MM.1S (cell line): ENCODE results near the gene IL1R2.

Source experiments
- DNase-seq: peaks from one replicate; pipeline ENCODE4 v3.0.0-alpha.2; 2015
- H2AFZ ChIP-seq: fragments of 300-600 bp; sonication (generic); 2 replicates; pipeline ENCODE4 v1.6.0; 2016; ENCODE audit warnings: antibody characterized with exemption, low read length
- H3F3A ChIP-seq: fragments of 300-600 bp; sonication (generic); 2 replicates; pipeline ENCODE4 v1.6.1; 2016; ENCODE audit warnings: mild to moderate bottlenecking, antibody characterized with exemption, low read length, moderate library complexity, mixed read lengths; ENCODE audit not compliant: insufficient read depth
- H3K27ac ChIP-seq: fragments of 300-600 bp; sonication (generic); 2 replicates; pipeline ENCODE4 v1.5.1; 2016; ENCODE audit warnings: mild to moderate bottlenecking, low read length
- H3K27me3 ChIP-seq: fragments of 300-600 bp; sonication (generic); replicated peaks from 2 replicates; pipeline ENCODE4 v1.6.0; 2016; ENCODE audit warnings: low read length; ENCODE audit not compliant: insufficient read depth
- H3K36me3 ChIP-seq: fragments of 300-600 bp; sonication (generic); replicated peaks from 2 replicates; pipeline ENCODE4 v1.6.1; 2016; ENCODE audit warnings: mild to moderate bottlenecking, low read length, mixed read lengths; ENCODE audit not compliant: insufficient read depth
- H3K4me1 ChIP-seq: fragments of 300-600 bp; sonication (generic); 2 replicates; pipeline ENCODE4 v1.6.1; 2016; ENCODE audit warnings: low read length, mixed read lengths
- H3K4me2 ChIP-seq: fragments of 300-600 bp; sonication (generic); 2 replicates; pipeline ENCODE4 v1.6.0; 2016; ENCODE audit warnings: low read depth, low read length
- H3K4me3 ChIP-seq: fragments of 300-600 bp; sonication (generic); 2 replicates; pipeline ENCODE4 v1.5.1; 2016; ENCODE audit warnings: low read length, mixed read lengths
- H3K79me2 ChIP-seq: fragments of 300-600 bp; sonication (generic); 2 replicates; pipeline ENCODE4 v1.6.1; 2016; ENCODE audit warnings: mixed run types, low read length, mixed read lengths
- H3K9ac ChIP-seq: fragments of 300-600 bp; sonication (generic); 2 replicates; pipeline ENCODE4 v1.6.1; 2016; ENCODE audit warnings: low read length, mixed read lengths
- H3K9me2 ChIP-seq: fragments of 300-600 bp; sonication (generic); replicated peaks from 2 replicates; pipeline ENCODE4 v1.6.1; 2016; ENCODE audit warnings: mild to moderate bottlenecking, low read length, mixed read lengths; ENCODE audit not compliant: insufficient read depth
- H3K9me3 ChIP-seq: fragments of 300-600 bp; sonication (generic); replicated peaks from 2 replicates; pipeline ENCODE4 v1.6.1; 2016; ENCODE audit warnings: mild to moderate bottlenecking, low read length, mixed read lengths; ENCODE audit not compliant: insufficient read depth
- H4K20me1 ChIP-seq: fragments of 300-600 bp; sonication (generic); 2 replicates; pipeline ENCODE4 v1.6.1; 2016; ENCODE audit warnings: mild to moderate bottlenecking, low read length, moderate library complexity, mixed read lengths; ENCODE audit not compliant: insufficient read depth
- CTCF ChIP-seq: fragments of 300-600 bp; sonication (generic); IDR thresholded peaks from 2 replicates; pipeline ENCODE4 v1.5.1; 2016; ENCODE audit warnings: antibody characterized with exemption, low read length, mixed read lengths
- EZH2 ChIP-seq: fragments of 300-600 bp; sonication (generic); optimal IDR thresholded peaks from 2 replicates; pipeline ENCODE3; 2017; ENCODE audit warnings: low read depth, mild to moderate bottlenecking, antibody characterized with exemption, low read length, mixed read lengths
- EZH2phosphoT487 ChIP-seq: fragments of 300-600 bp; sonication (generic); IDR thresholded peaks from 2 replicates; pipeline ENCODE4 v1.6.1; 2018; ENCODE audit warnings: antibody characterized with exemption, low read length

Gene IL1R2

GRCh38 chr2:102033031-102033749 is 41.4 kb downstream of the IL1R2 start:
- Histone ChIP-seq H2AFZ (peak overlapping the region; percentile 82), H3K4me3 (no peak overlapping the region)

GRCh38 chr2:102033750-102034682 is 42.3 kb downstream of the IL1R2 start:
- Histone ChIP-seq H3K4me3 (no peak overlapping the region), H3K79me2 (no peaks in the 10 kb centered on the region), H3K27me3 (no peaks in the 10 kb centered on the region), H4K20me1 (no peaks in the 10 kb centered on the region), H3K9me3 (no peaks in the 10 kb centered on the region), H3K4me1 (peaks cover 6% of the 10 kb centered on the region; the same call in 1 of the 2 replicates), H3F3A (no peaks in the 10 kb centered on the region), H3K36me3 (no peaks in the 10 kb centered on the region), H2AFZ (peak overlapping the region; percentile 82), H3K4me2 (peak overlapping the region; percentile 27; the same call in 1 of the 2 replicates), H3K9ac (no peak overlapping the region), H3K9me2 (no peaks in the 10 kb centered on the region), H3K27ac (no peak overlapping the region)
- TF ChIP-seq EZH2 (no peak), EZH2phosphoT487 (no peak), CTCF (no peak)
- DNase-seq, result no peak

More at GRCh38 chr2:102033031-102033749, 41.4 kb downstream of the IL1R2 start:
- peak; percentile 41 for DNase-seq
- H4K20me1 ChIP-seq, result no peaks in the 10 kb centered on the region
- H3K27me3 ChIP-seq, result no peaks in the 10 kb centered on the region
- H3K4me2 ChIP-seq, result peak overlapping the region; percentile 27; the same call in 1 of the 2 replicates
- no peaks in the 10 kb centered on the region for H3K9me2 ChIP-seq
- H3F3A ChIP-seq, result no peaks in the 10 kb centered on the region
- H3K79me2 ChIP-seq, result no peaks in the 10 kb centered on the region
- TF ChIP-seq CTCF (no peak), EZH2 (no peak), EZH2phosphoT487 (no peak)
- H3K27ac ChIP-seq, result no peak overlapping the region
- no peaks in the 10 kb centered on the region for H3K36me3 ChIP-seq
- no peak overlapping the region for H3K9ac ChIP-seq
- H3K9me3 ChIP-seq, result no peaks in the 10 kb centered on the region
- peaks cover 6% of the 10 kb centered on the region; the same call in 1 of the 2 replicates for H3K4me1 ChIP-seq

GRCh38 chr2:102034683-102035548 is 43.2 kb downstream of the IL1R2 start:
- Histone ChIP-seq H3K4me1 (peaks cover 6% of the 10 kb centered on the region; the same call in 1 of the 2 replicates), H3K9me3 (no peaks in the 10 kb centered on the region), H3F3A (no peaks in the 10 kb centered on the region), H3K4me3 (no peak overlapping the region), H3K79me2 (no peaks in the 10 kb centered on the region), H2AFZ (no peak overlapping the region), H4K20me1 (no peaks in the 10 kb centered on the region), H3K27ac (no peak overlapping the region), H3K36me3 (no peaks in the 10 kb centered on the region), H3K4me2 (no peak overlapping the region), H3K27me3 (no peaks in the 10 kb centered on the region), H3K9ac (no peak overlapping the region), H3K9me2 (no peaks in the 10 kb centered on the region)
- DNase-seq, result no peak
- TF ChIP-seq EZH2phosphoT487 (no peak), EZH2 (no peak), CTCF (no peak)
